Stimulated activated CD4-positive, alpha-beta T cell treated with anti-CD3 and anti-CD28 coated beads, Interleukin-4, amount 100 ng/mL, for 4 hours (primary cell): ENCODE data around the gene MAEA.

Experiments
- DNase-seq, 2 experiments: peaks; one replicate each; pipeline ENCODE4 v3.0.0-alpha.2; 2020

MAEA gene

GRCh38 chr4:1337951-1338751 lies 48.5 kb downstream of the MAEA start:
- DNase-seq: no peak

- DNase-seq: no peak
Observed at GRCh38 chr4:1338752-1339414, 49.2 kb downstream of the MAEA start.

GRCh38 chr4:1339489-1339888 lies 49.8 kb downstream of the MAEA start:
- no peak for DNase-seq

- no peak for DNase-seq
Observed at GRCh38 chr4:1340181-1340747, 50.6 kb downstream of the MAEA start.

GRCh38 chr4:1340861-1341260 lies 51.2 kb downstream of the MAEA start:
- no peak for DNase-seq

GRCh38 chr4:1342003-1342402 lies 52.3 kb downstream of the MAEA start:
- DNase-seq: no peak

- no peak for DNase-seq
Observed at GRCh38 chr4:1344696-1345095, 55.0 kb downstream of the MAEA start.

- peak; percentile 33 to 51 for DNase-seq
Observed at GRCh38 chr4:1345903-1346780, 56.5 kb downstream of the MAEA start.

GRCh38 chr4:1346781-1347409 lies 57.2 kb downstream of the MAEA start, which contains the start of gene UVSSA:
Gene UVSSA, plus strand, starts transcription at chr4:1347208. Its CDS starts 884 bp downstream, at chr4:1348092.
- peak; percentile 100 for DNase-seq

GRCh38 chr4:1347410-1347864 lies 57.7 kb downstream of the MAEA start:
- DNase-seq: peak in 1 of 2 experiments; percentile 45

GRCh38 chr4:1348014-1348513 lies 58.4 kb downstream of the MAEA start:
- DNase-seq: no peak

- DNase-seq: no peak
Observed at GRCh38 chr4:1348746-1349145, 59.1 kb downstream of the MAEA start.

- DNase-seq: no peak
Observed at GRCh38 chr4:1349359-1350168, 59.9 kb downstream of the MAEA start.

- DNase-seq: no peak
Observed at GRCh38 chr4:1350169-1350520, 60.5 kb downstream of the MAEA start.

GRCh38 chr4:1351854-1352566 lies 62.3 kb downstream of the MAEA start:
- peak; percentile 79 to 90 for DNase-seq

GRCh38 chr4:1352567-1352900 lies 62.8 kb downstream of the MAEA start:
- no peak for DNase-seq

GRCh38 chr4:1353186-1354055 lies 63.7 kb downstream of the MAEA start:
- DNase-seq: no peak

GRCh38 chr4:1354136-1354982 lies 64.7 kb downstream of the MAEA start:
- no peak for DNase-seq

GRCh38 chr4:1354983-1355275 lies 65.2 kb downstream of the MAEA start:
- DNase-seq: no peak
